NCI-H226 (cell line): ENCODE measurements around the gene CD6.

ENCODE experiments used
- DNase-seq: peaks from one replicate; pipeline ENCODE4 v3.0.0-alpha.2; 2015

CD6 gene

DNA sequence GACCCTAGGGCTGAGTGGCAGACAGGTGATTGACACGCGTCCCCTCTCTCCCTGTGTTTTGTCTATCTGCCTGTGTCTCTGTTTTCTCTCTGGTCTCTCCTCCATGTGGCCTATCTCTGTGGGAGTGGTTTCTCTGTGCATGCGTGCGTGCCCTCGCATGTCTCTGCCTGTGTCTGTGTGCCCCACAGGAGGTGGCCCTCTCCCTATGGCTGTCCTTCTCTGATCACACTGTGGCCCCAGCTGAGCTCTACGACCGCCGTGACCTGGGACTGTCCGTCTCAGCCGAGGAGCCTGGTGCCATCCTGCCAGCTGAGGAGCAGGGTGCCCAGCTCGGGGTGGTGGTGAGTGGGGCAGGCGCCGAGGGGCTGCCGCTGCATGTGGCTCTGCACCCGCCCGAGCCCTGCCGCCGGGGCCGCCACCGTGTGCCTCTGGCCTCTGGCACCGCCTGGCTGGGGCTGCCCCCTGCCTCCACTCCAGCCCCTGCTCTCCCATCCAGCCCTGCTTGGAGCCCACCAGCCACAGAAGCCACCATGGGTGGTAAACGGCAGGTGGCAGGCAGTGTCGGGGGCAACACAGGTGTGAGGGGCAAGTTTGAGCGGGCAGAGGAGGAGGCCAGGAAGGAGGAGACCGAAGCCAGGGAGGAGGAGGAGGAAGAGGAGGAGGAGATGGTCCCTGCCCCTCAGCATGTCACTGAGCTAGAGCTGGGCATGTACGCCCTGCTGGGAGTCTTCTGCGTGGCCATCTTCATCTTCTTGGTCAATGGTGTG lies 35.6 kb upstream of the CD6 start:
- no peak for DNase-seq

DNA sequence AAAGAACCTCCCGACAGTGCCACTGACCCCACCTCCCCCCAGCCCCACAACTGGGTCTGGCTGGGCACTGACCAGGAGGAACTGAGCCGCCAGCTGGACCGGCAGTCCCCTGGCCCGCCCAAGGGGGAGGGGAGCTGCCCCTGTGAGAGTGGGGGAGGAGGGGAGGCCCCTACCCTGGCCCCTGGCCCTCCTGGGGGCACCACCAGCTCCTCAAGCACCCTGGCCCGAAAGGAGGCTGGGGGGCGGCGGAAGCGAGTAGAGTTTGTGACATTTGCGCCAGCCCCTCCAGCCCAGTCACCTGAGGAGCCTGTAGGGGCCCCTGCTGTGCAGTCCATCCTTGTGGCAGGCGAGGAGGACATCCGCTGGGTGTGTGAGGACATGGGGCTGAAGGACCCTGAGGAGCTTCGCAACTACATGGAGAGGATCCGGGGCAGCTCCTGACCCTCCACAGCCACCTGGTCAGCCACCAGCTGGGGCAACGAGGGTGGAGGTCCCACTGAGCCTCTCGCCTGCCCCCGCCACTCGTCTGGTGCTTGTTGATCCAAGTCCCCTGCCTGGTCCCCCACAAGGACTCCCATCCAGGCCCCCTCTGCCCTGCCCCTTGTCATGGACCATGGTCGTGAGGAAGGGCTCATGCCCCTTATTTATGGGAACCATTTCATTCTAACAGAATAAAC lies 34.9 kb upstream of the CD6 start:
- no peak for DNase-seq

DNA sequence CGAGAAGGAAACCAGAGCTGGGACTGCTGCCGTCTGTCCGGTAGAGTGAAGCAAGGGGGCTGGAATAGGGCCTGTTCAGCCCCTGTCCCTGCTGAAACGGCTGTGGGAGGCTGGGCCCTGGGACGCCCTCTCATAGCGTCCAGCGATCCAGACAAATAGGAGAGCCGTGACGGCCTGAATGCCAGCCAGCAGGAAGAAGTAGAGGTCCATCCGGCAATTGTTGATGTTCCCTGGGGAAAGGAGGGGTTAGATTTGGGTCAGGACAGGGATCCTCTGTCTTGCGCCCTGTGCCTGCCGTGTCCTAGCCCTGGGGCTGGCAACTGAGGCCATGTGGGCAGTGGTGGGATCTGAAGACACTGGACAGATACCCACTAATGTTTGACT lies 34.3 kb upstream of the CD6 start:
- DNase-seq, result no peak

- no peak for DNase-seq
These were observed 33.7 kb upstream of the CD6 start for GRCh38 chr11:60937811-60938210.

DNA sequence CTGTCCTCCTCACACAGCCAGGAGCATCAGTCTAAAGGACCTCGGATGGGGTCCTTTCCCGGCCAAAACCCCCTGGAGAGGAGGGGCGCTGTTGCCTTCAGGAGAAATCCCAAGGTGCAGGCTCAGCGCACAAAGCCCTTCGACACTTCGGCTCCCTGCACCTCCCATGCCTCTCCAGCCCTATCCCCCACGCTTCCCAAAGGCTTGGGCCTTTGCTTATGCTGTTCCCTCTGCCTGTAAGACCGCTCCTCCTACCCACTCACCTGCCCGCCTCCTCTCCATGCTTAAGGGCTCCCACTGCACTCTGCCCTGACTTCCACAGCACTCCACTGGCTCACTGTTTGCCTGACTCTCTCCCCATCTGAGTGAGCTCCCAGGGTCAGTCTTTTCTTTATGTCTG lies 33.0 kb upstream of the CD6 start:
- DNase-seq, result no peak

DNA sequence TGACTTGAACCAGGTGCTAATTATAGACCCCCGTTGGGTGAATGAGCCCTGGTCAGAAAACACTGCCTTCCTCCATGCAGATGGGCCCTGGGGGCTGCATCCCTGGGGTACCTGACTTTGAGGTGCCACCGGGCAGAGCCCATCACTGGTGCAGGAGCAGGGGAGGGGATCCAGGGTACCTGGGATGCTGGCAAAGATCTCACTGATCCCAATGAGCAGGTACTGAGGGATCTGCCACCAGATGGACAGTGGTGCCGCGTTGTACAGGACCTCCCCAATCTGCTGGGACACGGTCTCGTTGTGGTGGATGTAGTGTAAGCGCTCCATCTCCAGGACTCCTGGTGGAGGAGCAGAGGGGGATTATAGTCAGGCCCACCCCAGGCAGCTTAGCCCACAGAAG lies 32.2 kb upstream of the CD6 start:
- DNase-seq, result no peak

DNA sequence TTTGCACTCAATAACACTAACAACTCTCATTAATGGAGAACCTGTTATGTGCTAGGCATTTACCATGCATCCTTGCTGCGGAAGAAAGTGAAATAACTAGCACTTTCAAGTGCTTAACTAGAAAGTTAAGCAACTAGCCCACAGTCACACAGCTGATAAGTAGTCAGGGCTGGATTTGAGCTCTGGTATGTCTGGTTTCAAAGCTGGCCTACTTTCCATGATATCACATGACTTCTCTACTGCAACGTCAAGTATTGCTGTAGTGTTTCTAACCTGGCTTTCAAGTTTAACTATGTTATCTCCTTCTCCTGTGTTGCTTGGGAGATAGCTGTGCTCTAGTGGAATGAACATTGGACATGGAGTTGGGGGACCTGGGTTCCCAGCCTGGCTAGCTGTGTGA lies 31.6 kb upstream of the CD6 start:
- DNase-seq, result no peak

DNA sequence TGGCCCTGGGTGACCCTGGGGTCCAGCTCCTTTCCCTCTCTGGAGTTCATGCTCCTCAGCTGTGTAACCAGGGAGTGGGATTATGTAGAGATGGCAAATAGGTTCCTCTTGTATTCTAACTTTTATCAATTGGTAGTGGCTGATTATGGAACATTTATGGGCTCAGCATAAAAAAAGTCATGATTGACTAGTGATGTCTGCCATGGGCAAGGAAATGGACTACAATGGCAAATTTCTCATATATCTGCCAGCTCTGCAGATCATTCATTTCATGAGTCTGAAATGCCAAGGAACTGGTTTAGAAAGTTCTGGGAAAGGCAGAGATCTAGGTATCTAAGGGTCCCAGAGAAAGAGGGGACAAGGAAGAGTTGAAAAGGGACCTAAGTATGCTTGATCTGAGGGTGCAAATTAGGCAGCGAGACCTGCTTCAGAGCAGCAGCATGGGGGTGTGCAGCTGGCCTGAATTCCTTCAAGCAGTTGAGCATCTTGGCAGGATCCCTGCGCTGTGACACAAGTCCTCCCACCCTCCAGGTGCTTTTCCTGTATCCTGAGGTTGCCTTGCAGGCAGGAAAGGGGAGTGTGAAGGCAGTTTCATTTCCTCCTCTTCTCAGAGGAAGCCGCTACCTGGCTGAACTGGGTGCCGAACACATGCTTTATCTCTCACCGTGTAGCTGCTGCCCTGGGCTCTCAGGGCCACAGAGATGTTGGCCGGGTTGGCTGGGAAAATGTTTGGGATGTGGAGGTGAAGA lies 29.9 kb upstream of the CD6 start:
- DNase-seq, result no peak

DNA sequence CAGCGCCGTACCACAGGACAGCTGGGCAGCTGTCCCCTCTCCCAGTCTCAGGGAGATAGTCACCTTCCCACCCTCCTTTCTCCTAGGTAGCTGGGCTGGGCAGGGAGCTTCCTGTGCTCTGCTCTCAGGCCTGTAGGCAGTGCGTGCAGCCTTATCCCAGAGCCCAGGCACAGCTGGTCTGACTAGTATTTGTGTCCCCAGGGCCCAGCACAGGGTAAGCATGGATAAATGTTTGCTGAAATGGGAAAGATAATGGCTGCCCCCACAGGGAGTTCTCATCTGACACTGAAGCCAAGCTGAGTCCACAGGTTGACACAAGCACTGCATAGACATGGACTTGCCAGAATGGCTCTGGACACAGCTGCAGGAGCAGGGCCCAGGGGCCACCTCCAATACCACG lies 29.3 kb upstream of the CD6 start:
- DNase-seq, result no peak

GRCh38 chr11:60942970-60943565 lies 28.4 kb upstream of the CD6 start:
- no peak for DNase-seq

GRCh38 chr11:60944490-60945294 lies 26.8 kb upstream of the CD6 start:
- DNase-seq, result no peak

DNA sequence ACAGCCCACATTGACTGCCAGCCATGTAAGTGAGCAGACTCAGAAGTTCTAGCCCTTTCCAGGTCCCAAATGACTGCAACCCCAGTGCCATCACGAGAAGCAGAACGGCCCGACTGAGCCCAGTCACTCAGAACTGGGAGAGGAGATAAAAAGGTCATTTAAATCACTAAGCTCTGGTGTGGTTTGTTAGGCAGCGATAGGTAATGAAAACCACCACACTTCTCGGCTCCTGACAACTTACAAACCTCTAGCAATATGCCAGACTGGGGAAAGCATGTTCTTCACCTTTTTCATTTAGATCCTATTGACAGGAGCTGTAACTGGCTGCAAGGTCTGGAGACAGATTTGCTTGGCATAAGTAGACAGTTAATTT lies 26.2 kb upstream of the CD6 start:
- DNase-seq, result no peak

DNA sequence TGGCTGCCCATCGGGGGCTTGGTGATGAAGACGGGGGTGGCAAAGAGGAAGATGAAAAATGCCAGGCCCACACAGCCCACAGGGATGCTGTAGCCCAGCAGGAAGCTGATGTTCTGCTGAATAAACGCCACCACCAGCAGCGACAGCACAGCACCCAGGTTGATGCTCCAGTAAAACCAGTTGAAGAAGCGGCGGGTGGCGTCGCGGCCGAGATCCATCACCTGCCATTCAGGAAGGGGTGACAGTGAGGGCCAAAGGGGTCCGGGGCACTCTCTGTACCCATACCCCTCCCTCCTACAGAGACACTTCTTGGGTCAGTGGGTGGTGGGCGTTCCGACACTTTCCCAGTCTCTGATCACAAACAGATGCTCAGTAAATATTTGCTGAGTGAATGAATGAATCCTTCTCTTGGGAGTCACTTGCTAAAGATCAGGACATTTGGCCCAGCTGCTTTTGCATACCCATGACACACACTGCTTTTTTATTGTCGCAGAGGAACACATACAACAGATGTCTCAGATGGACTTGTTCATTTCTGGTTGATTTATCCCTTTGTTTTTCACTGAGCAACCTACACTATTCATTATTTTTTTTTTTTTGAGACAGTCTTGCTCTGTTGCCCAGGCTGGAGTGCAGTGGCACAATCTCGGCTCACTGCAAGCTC lies 24.7 kb upstream of the CD6 start:
- DNase-seq, result no peak

- DNase-seq, result no peak
These were observed 23.8 kb upstream of the CD6 start for GRCh38 chr11:60947700-60948099.

DNA sequence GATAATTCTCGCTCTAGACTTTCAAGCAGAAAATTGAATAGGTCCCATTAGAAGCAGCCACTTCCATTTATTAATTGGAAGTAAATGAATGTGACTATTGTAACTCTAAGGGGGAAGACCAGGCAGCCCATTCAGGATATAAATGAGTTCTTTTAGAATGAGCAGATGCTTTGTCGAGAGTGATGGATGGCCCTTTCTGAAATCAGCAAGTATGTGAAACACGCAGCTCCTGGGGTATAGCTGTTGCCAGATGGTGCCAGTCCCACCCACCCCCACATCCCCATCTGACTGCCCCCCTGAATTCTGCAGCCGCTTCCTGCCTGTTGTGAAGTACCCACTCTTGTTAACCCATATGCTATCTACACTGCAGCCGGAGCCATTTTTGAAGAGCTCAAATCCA lies 23.2 kb upstream of the CD6 start:
- peak; percentile 36 for DNase-seq

DNA sequence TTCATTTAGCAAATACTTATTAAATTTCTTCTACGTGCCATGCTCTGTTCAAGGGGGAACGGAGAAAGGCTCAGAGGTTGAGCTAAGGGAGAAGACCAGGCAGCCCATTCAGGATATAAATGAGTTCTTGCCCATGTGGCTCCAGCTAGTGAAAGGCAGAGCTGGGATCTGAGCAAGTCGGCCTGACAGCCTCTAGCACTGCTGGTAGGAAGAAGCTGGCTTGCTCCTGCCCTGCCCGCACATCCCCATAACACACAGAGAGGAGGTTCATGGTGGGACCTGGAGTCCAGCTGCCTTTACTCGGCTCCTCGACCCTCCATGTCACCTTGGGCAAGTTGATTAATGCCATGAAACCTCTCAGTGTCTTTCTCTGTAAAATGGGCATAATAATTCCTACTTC lies 21.5 kb upstream of the CD6 start:
- no peak for DNase-seq

- no peak for DNase-seq
These were observed 20.4 kb upstream of the CD6 start for GRCh38 chr11:60950933-60951605.

DNA sequence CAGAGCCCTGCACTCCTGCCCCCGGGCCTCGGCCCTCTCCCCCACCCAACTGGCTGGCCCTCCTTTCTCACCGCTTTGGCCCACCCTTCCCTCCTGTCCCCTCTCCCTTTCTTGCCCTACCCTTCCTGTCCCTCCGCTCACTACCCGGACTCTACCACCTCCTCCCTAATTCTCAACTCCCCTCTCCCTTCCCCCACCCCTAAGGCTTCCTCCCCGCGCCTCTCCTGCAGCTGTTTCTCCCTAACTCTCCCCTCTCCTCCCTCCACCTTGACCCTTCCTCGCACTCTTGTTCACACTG lies 19.9 kb upstream of the CD6 start:
- DNase-seq, result no peak

DNA sequence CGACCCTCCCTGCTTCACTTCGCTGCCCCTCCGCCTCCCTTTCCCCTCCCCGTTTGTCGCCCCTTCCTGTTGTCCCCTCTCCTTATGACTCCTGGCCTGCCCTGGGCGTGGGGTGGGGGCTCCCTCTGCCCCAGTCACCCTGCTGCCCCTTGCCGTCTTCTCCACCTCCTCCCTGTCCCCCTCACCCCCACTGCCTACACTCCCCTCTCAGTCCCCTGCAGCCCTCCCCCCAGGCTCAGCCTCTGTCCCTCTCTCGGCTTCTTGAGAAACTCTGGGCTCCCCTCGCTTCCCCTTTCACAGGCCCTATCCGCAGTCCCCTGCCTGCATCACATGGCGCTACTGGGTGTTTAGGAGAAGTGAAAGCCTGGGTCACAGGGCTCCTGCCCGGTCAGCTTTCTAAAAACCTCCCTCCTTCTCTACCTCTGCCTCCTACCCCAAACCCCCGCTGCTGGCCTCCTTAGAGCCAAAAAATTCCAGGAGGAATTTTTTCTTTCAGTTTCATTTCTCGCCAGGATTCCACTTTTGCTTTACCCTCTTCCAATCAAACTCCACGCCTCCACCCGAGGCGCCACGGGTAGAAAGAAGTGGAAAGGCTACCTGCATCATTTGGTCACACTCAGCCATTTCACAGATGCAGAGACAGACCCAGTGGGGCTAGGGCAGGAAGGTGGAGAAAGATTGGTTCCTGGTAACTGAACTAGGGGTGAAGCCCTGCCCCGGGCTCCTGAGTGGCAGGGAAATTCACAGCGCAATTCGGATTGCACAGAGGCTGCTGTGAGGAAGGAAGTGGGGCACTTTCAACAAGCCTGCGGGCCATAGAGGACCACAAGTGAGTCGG lies 19.4 kb upstream of the CD6 start, which contains the start of gene SLC15A3:
SLC15A3 (minus strand) TSS at position 273 of the 838 bp plus-strand sequence. CDS start 625 bp downstream, outside the sequence.
- DNase-seq, result peak; percentile 47

- DNase-seq, result no peak
These were observed 18.7 kb upstream of the CD6 start for GRCh38 chr11:60952742-60953170.

DNA sequence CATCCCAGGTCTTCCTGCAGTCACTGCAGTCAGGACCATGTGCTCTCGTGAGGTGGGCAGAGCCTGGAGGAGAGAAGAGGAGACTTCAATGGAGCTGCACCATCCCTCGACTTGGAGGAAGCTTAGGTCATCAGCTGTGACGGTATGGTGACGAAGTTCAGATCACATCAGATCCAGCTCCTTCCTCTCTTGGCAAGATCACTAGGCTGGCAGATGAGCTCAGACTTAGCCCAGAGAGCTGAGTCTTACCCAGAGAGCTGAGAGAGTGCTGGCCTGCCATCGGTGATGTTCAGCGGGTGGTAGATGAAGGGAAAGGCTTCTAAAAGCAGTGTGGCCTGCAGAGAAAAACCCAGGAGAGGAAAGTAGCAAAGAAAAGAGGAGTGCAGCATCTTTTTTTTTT lies 17.7 kb upstream of the CD6 start:
- DNase-seq, result no peak
